T1000 (cell line): Measurements from ENCODE around the gene JMJD6.
"Not testable (repeated sequence)": the region's sequence is repeated elsewhere in the genome, so short reads cannot be mapped to it uniquely, and the experiment has no call there.

Experiments
- DNase-seq: peaks from one replicate; lab custom pipeline; 2025; ENCODE audit warnings: mixed read lengths; lab: John Stamatoyannopoulos, UW

JMJD6 gene

DNA sequence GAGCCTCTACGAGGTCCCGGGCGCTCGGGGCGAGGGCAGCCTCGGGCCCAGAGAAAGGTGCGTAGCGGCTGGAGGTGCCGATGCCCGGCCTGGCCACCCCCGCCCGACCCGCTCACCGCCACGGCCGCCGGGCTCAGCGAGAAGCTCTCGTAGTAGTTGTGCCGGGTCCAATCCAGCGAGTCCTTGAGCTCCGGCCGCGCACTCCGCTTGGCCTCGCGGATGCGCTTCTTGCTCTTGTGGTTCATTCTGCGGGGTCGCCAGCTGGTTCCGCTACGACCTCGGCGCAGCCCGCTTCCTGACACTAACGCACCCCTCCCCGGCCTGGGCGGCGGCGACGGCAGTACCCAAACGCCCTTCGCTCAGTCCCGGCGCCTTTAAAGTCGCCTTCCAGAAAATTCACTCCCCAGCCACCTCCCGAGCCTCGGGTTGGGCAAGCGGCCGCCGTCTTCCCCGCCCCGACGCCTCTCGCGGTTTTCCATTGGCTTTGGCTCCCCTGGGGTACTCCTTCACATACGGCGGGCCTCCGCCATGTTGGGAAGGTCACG lies at the start of gene JMJD6:
TSS of gene JMJD6 (minus strand) at position 376 of the 545 bp plus-strand sequence. CDS start at position 245, 131 bp downstream.
- DNase-seq = peak; percentile 96

DNA sequence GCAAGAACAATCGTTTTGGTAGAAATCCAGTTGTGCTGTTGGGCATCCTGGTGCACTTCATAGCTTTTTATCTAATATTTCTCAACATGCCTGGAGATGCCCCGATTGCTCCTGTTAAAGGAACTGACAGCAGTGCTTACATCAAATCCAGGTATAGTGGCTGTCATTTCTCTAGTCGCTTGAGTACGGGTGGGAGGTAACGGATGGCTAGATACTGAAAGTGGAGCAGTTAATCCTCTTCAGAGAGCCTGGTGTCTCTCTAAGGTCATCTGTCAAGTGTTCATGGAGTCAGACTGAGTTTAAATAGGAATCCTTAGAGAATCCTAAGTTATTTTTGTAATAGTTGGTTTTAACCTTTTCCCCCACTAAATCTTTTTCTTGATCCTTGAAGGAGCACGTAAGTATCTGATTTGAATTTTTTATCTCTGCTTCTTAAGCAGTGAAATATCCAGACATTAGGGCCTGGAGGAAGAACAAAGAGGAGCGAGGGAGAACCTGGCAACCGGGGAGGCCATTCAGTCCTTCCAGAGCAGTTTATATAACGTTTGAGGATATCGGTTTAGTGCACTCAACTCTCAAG lies 48.7 kb upstream of the JMJD6 start:
- no peak for DNase-seq

GRCh38 chr17:76772842-76773525 lies 46.6 kb upstream of the JMJD6 start:
- DNase-seq = peak; percentile 62

DNA sequence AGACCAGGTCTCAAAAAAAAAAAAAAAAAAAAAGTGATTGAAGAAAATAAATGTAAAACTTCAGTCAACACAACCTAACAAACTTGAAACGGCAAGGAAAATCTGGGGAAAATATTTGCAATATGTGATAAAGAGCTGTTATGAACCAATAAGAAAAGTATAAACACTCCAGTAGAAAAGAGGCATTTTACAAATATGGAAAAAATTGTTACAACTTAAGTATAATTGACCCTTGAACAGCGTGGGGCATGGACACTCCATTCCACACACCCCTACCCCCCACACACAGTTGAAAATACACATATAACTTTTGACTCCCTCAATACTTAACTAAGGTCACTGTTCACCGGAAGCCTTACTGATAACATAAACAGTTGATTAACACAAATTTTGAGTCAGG lies 32.2 kb upstream of the JMJD6 start:
- DNase-seq = no peak

GRCh38 chr17:76757256-76757655 lies 30.9 kb upstream of the JMJD6 start:
- no peak for DNase-seq

DNA sequence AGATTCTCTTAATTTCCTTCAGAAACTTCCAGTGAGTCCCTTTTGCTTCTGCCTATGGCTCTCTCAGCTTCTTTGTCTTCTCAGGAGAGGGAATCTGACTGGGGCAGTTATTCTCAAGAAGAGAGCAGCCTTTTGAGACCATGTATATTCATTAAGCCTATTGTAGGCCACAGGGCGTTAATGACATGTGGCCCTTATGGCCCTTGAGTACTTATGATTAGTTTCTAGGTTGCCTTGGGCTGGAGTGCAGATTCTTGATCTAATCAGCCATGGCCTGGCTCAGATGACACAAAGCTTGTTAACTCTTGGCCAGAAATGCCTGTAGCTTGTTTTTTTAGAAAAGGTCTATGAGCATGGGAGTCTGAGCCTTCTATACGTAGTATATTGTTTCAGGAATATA lies 28.9 kb upstream of the JMJD6 start:
- DNase-seq = no peak

DNA sequence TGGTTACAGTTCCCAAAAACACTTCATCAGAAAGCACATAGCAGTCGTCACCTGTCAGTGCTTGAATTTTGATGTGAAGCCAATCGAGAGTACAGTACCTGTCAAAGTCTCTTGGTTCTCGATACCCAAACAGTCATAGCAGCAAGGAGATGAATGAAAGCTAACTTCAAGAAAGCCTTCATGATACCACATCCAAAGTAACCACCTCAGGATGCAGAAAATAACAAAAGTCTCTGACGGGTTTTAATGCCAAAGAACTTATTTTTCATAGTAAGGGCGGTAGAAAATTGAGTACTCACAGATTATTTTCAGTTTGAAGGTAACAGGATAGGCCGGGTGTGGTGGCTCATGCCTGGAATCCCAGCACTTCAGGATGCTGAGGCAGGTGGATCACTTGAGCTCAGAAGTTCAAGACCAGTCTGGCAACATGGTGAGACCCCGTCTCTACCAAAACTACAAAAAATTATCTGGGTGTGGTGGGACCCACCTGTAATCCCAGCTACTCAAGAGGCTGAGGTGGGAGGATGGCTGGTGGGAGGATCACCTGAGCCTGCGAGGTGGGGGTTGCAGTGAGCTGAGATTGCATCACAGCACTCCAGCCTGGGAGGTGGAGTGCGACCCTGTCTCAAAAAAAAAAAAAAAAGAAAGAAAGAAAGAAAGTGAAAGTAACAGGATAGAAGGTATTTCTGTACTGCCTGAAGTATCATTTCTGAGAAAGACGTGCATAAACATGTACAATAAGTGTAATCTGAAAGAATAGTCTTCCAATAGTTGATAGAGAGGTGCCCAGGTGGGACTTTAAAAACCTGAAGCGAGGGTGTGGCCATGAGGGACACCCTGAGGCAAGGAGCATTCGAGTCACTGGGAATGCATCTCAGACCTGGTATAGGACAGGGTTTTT lies 26.9 kb upstream of the JMJD6 start:
- no peak for DNase-seq

DNA sequence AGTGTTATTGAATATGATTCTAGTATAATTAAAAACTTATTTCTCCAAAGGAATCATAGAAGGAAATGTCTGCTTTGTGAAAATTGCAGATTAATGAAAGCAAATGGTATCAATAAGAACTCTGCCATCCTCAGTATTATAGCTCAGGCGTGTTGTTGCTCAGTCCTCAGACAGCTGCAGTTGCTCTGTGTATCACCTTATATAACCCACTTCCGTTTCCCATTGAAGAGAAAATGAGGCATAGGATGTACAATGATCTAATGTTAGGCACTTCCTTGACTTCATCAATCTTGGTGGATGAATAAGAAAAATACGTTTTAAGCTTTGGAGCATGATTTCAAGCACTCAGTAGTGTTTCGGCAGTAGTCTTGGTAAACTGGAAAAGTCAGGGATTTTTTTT lies 25.6 kb upstream of the JMJD6 start:
- DNase-seq = no peak

DNA sequence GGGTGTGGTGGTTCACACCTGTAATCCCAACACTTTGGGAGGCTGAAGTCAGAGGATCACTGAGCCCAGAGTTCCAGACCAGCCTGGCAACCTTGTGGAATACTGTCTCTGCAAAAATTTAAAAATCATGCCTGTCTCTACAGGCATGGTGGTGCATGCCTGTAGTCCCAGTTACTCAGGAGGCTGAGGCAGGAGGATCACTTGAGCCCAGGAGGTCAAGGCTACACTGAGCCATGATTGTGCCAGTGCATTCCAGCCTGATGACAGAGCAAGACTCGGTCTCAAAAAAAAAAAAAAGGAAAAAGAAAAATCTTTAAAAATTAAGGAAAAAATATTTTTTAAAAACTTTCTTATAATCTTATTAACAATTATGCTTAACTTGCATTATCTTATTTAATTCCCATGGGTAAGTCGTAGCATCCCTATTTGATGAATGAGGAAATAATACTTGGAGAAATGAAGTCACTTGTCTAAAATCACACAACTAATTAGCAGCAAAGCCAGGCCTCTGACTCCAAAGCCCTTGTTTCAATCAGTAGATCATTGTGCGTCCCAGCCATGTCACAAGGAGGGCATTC lies 25.1 kb upstream of the JMJD6 start:
- no peak for DNase-seq

DNA sequence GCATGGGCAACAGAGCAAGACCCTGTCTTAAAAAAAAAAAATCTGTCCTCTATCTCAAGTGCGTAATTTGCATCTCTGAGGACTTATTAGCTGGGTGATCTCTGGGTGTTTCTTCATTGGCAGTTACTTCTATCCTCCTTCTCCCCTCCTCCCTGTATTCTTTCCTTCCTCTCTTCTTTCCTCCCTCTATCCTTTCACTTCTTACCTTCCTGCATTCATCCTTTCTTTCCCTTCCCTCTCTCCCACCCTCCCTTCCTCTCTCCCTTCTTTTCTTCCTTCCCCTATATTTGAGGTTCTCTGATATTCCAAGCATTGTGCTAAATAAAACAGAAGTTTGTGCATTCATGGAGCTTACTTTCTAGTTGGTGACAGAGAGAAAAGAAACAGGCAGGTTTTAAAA lies 22.3 kb upstream of the JMJD6 start:
- no peak for DNase-seq

GRCh38 chr17:76747716-76748363 lies 21.4 kb upstream of the JMJD6 start:
- no peak for DNase-seq

GRCh38 chr17:76745785-76746184 lies 19.4 kb upstream of the JMJD6 start:
- DNase-seq = not testable (repeated sequence)

DNA sequence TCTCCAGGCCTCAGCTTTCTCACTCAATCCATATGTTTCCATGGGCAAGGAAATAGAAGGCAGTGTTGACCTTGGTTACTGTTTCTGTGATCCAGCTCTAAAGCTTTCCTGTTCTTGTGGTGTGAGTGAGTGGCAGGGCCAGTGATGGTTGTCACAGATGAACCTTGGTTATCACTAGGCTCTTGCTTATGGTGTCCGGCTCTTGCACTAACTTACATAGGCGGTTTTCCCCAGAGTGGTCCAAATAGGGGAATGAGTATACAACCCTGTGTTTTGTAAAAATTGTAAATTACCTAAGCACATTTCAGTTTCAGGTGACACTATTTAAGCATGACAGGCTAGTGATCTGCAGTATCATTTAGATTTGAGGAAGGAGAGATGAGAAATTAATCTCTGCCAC lies 18.3 kb upstream of the JMJD6 start:
- DNase-seq = no peak

- DNase-seq = no peak
Observed at GRCh38 chr17:76742958-76743357, 16.6 kb upstream of the JMJD6 start.

GRCh38 chr17:76740329-76741118 lies 14.1 kb upstream of the JMJD6 start:
- DNase-seq = no peak

DNA sequence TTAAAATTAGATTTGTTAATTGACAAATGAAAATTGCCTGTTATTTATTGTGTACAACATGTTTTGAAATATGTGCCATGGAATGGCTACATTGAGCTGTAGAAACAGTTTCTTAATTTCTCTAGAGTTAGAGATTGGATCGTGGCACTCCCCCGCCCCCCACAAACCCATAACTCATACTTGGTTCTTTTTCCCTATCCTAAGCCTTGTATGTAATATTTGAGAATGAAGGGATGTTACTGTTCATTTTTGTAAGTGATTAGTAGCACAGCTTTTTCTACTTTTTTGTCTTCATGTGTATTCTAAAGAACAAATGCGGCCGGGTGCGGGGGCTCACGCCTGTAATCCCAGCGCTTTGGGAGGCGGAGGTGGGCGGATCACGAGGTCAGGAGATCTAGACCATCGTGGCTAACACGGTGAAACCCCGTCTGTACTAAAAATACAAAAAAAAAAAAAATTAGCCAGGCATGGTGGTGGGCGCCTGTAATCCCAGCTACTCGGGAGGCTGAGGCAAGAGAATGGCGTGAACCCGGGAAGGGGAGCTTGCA lies 13.2 kb upstream of the JMJD6 start:
- not testable (repeated sequence) for DNase-seq

GRCh38 chr17:76738468-76738850 lies 12.1 kb upstream of the JMJD6 start:
- DNase-seq = no peak

- peak; percentile 96 for DNase-seq
Observed at GRCh38 chr17:76737676-76738467, 11.5 kb upstream of the JMJD6 start, which contains the start of gene MFSD11. Gene MFSD11, plus strand, starts transcription at chr17:76738119. Its CDS starts 234 bp downstream, at chr17:76738353.

- DNase-seq = peak; percentile 99
Observed at GRCh38 chr17:76737082-76737675, 10.8 kb upstream of the JMJD6 start, which contains the start of gene SRSF2. Gene SRSF2, minus strand, starts transcription at chr17:76737331. Its CDS starts 171 bp downstream, at chr17:76737160.
